ENCODE results near the gene MBNL3. TPM values are rescaled to one million over a fixed set of nuclear protein-coding genes. Genes with fewer than 3 reads are reported as not detected.

MBNL3 gene
- total RNA-seq, 1 donor from 2014 or later, result 22.9 TPM

DNA sequence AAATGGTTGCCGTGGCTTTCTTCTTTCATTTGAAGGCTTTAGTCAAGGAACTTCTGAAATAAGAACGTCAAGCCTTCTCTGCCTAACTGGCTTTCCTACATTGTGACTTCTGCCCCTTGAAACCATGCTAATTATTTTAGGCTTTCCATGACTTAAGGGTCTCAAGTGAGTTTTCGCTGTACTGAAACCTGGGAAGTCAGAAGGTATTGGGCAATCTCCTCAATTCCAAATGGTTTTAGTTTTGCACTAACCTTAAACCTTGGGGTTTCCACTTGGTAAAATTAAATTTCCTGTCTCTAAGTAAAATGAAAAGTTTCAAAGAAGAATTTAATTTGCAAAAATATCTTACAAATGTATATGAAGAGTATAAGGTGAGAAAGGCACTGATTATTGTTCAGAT is 73.8 kb downstream of the MBNL3 start:
- DNase-seq, result no peak
- no peak overlapping the region for H3K27ac ChIP-seq
- intact Hi-C loops (cut with DNase I), result no loop called here
- no peaks in the 10 kb centered on the region for H3K4me1 ChIP-seq
- no peaks in the 10 kb centered on the region for H3K36me3 ChIP-seq
- H3K27me3 ChIP-seq, result no peaks in the 10 kb centered on the region
- TF ChIP-seq, protein P1, sequence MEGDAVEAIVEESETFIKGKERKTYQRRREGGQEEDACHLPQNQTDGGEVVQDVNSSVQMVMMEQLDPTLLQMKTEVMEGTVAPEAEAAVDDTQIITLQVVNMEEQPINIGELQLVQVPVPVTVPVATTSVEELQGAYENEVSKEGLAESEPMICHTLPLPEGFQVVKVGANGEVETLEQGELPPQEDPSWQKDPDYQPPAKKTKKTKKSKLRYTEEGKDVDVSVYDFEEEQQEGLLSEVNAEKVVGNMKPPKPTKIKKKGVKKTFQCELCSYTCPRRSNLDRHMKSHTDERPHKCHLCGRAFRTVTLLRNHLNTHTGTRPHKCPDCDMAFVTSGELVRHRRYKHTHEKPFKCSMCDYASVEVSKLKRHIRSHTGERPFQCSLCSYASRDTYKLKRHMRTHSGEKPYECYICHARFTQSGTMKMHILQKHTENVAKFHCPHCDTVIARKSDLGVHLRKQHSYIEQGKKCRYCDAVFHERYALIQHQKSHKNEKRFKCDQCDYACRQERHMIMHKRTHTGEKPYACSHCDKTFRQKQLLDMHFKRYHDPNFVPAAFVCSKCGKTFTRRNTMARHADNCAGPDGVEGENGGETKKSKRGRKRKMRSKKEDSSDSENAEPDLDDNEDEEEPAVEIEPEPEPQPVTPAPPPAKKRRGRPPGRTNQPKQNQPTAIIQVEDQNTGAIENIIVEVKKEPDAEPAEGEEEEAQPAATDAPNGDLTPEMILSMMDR (IDR thresholded peaks at IDR 0.05), result no peak
- H3K9me3 ChIP-seq, result no peaks in the 10 kb centered on the region
- ATAC-seq, result no peak
- H3K4me3 ChIP-seq, result no peak overlapping the region

DNA sequence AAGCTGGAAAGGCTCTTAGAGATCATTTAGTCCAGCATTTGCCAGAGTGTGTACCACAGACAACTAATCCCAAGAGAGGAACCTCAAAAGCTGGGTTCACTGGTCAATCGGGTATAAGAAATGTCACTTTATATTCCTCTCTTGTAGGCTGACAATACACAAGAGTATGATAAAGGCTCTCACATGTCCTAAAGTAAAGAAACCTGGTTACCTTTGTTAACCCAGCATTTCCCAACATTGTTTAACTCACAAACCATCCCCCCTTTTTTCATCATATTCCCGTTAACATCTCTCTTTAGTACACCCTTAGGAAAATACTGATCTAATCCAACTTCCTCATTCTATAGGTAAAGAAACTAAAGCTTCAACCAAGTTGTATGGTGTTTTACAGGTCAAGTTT is 74.4 kb downstream of the MBNL3 start:
- Histone ChIP-seq H3K27ac (no peak overlapping the region), H3K9me3 (no peaks in the 10 kb centered on the region), H3K27me3 (no peaks in the 10 kb centered on the region), H3K4me1 (no peaks in the 10 kb centered on the region), H3K36me3 (no peaks in the 10 kb centered on the region), H3K4me3 (no peak overlapping the region)
- intact Hi-C loops (cut with DNase I), result no loop called here
- TF ChIP-seq, protein P1 (IDR thresholded peaks at IDR 0.05), result no peak
- DNase-seq, result no peak
- ATAC-seq, result no peak

DNA sequence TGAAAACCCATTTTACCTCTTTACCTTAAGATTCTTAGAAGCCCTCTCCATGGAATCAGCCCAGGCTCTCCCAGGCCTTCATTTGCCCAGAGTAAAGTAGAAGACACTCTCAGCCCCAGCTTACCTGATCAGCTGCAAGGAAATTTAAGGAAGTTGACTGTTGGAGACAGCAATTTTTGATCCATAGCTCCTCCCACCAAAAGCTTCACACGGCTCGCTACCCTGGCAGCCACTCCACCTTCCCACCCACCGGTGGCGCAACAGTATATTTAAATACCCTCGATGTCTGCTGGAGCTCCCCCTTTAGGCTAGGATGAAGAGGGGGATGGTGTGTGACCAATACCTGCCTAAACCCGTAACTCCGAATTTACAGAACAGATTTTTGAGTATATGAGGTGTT is 75.4 kb downstream of the MBNL3 start:
- Histone ChIP-seq H3K36me3 (no peaks in the 10 kb centered on the region), H3K27ac (no peak overlapping the region), H3K27me3 (no peaks in the 10 kb centered on the region), H3K4me1 (no peaks in the 10 kb centered on the region), H3K9me3 (no peaks in the 10 kb centered on the region), H3K4me3 (no peak overlapping the region)
- ATAC-seq (no peak), DNase-seq (no peak)
- intact Hi-C loops (cut with DNase I), result no loop called here
- TF ChIP-seq, protein P1 (IDR thresholded peaks at IDR 0.05), result no peak

DNA sequence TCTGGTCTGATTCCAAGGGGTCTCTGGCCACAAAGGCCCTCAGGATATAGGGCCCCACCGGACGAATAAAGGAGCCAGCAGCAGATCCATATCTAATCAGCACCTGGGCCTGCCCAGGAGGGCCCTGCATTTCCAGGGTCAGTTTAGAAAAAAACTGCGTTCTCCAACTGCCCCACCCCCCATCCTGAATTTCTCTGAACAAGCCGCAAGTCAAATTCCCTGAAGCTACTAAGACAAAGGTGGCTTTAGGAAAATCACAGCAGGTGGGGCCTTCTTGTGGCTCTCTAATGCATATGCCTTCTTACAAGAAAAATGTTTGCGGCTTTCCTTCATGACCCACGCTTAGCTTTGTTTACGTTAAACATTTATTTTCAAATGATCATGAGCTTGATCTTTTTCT is 76.6 kb downstream of the MBNL3 start:
- Histone ChIP-seq H3K36me3 (no peaks in the 10 kb centered on the region), H3K4me3 (no peak overlapping the region), H3K27ac (no peak overlapping the region), H3K27me3 (no peaks in the 10 kb centered on the region), H3K9me3 (no peaks in the 10 kb centered on the region), H3K4me1 (no peaks in the 10 kb centered on the region)
- ATAC-seq (no peak), DNase-seq (no peak)
- TF ChIP-seq, protein P1 (IDR thresholded peaks at IDR 0.05), result no peak
- intact Hi-C loops (cut with DNase I), result no loop called here

DNA sequence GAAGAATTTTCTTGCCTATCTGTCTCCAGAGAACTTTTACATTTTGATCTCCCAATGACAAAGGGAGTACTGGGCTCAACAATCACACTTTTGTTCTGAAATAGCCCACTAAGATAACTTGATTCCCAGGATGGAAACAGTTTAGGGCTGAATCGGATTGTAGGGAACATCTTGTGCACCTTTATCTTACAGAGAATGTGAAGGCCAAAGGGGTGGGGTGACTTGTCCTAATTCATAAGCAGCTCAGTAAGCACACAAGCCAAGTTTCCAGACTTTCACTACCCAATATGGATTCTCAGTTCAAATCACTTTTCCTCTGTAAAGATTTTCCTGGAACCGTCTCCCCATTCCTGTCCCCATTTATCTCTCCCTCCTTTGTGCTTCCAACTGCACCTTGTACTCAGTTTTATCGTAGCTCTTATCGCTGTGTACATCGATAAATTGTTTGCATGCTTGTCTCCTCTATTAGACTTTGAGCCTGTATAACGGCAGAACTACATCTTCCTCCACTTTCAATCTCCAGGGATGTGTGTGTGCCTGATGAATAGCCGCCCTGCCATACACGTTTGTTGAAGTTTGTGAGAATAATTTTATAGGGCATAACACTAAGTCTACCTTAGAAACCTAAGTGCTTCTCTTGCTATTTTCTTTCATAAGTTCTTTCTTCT is 77.4 kb downstream of the MBNL3 start:
- intact Hi-C loops (cut with DNase I), result no loop called here
- TF ChIP-seq, protein P1 (IDR thresholded peaks at IDR 0.05), result no peak
- no peak for ATAC-seq
- no peak overlapping the region for H3K27ac ChIP-seq
- H3K4me1 ChIP-seq, result no peaks in the 10 kb centered on the region
- no peaks in the 10 kb centered on the region for H3K27me3 ChIP-seq
- H3K4me3 ChIP-seq, result no peak overlapping the region
- H3K9me3 ChIP-seq, result no peaks in the 10 kb centered on the region
- DNase-seq, result no peak
- no peaks in the 10 kb centered on the region for H3K36me3 ChIP-seq

All from upper lobe of right lung (tissue), 1 donor.